ENCODE results near the gene PELI2.

PELI2 gene

DNA sequence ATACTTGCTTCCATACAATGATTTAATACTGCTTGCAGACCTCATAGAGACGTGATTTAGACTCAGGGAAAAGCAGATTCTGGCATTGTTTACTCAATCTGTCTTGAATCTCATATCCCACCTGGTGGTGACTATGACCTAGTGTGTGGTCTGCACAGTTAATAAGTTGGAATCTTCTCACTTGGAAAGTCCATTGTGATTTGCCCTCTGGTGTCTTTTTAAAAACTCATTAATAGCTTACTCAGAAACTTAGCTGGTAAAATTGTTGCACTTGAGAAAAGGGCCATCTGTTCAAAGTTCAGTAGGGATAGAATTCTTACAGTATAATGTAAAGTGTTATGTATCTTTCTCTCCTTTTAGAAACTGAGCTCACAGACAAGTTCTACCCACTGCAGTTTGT lies 106.0 kb downstream of the PELI2 start:
- H3K27ac ChIP-seq: no peak overlapping the region
- no peak for DNase-seq (ENCODE audit: low read depth, low spot score)

DNA sequence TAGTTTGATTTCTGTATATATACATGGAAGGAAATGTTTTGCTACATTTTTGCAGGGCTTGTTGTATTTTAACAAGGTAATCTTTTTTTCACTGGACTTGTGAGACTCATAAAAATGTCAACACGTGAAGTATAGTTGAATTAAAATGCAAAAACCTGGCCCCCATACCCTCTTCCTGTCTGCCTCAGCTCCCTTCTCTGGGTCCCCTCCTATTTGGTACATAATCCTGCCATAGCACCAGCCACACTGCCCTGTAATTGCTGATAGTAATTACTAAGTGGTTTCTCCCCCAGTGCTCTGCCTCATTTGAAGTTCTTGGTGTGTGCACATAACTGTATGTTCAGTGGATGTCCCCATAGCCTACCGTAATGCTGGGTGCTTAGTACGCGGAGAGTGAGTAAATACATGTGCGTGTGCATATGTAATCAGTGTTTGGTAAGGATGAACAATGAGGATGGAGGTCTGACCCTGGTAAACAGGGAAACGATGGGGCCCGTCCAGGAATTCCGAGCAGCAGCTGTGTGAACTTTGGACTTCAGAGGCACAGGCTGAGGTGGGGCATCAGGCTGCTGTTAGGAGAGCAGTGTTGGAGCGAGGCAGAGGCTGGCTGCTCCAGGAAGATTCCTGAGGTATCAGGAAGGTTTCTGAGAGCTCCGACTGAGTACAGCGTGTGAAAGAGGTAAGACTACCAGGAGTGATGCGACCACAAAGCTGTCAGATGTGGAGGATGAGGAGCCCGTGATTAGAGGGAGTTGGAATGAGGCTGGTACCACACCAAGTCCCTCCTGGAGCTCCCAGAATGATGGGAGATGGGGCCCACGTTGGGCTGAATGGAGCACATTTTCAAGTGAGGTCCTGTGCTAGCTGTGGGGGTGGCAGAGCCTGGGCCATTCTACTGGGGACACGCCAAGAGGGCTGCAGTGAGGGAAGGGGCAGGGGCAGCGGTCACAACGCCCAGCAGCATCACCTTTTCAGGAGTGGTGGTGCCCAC lies 106.8 kb downstream of the PELI2 start:
- no peak for DNase-seq (ENCODE audit: low read depth, low spot score)
- H3K27ac ChIP-seq: no peak overlapping the region

DNA sequence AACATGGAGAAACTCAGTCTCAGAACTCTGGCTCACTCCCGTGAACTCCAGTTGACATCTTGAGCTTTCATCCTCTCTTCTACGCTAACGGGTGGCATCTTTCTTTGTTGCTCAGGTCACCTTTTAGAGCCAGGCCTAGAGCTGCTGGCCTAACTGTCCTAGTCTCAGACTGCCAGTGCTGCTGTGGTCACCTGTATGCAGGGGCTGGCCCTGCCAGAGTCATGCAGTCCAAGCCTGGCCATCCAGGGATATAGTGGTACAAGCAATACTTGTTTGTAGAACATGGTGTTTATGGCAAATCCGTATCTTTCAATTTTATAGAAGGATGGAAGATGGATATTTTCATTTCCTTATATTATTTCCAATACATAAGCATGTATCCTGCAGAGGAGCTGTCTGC lies 117.2 kb downstream of the PELI2 start:
- DNase-seq (ENCODE audit: low read depth, low spot score): no peak
- H3K27ac ChIP-seq: no peak overlapping the region

DNA sequence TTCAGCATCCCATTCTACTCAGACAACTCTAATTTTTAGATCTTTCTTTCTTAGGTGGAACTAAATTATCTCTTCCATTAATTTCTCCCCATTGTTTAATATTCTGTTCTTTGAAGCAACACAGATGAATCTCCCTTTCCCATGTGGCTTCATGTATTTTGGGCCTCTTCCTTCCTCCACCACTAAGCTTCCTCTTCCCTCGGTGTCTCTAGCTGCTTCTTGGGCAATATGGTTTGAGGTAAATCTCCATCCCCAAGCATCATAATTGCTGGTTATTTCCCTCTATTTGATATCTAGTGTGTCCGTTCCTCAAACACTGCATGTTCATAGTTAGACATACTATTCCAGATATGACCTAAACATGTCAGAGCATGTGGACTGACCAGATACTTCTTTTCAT lies 119.2 kb downstream of the PELI2 start:
- DNase-seq (ENCODE audit: low read depth, low spot score): no peak
- no peak overlapping the region for H3K27ac ChIP-seq

DNA sequence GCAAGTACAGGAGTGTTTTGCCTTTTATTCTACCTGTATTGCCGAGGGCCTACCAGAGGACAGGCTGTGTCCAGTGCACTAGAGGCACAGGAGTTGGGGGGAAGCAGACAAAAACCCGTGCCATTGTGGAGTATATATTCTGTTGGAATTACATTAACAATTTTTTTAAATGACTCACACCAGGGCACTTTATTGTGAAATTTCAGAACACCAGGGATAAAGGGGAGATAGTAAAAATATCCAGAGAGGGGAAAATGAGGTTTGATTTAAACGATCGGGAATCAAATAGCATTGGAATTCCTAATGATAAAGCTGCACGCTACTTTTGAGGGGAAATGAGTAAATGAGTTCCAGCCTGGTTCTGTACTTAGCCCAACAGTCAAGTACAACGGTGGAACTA lies 123.2 kb downstream of the PELI2 start:
- DNase-seq (ENCODE audit: low read depth, low spot score): no peak
- H3K27ac ChIP-seq: no peak overlapping the region

DNA sequence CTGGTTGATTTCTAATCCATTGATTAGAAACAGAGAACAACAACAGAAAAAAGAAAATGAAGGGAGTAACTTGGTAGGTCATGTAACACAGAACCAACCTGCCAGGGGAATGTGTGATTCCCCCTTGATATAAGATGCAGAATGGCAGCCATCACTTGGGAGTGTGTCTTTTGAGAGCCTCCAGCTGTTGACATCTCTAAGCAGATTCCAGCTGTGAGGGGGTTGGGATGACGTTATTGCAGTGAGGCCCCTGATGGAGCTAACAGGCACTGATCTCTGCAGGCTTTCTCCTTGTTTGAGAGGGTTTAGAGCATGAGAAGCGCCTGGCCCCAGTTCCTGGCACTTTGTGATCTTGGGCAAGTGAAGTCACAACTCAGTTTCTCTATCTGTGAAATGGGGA lies 124.9 kb downstream of the PELI2 start:
- H3K27ac ChIP-seq: no peak overlapping the region
- no peak for DNase-seq (ENCODE audit: low read depth, low spot score)

DNA sequence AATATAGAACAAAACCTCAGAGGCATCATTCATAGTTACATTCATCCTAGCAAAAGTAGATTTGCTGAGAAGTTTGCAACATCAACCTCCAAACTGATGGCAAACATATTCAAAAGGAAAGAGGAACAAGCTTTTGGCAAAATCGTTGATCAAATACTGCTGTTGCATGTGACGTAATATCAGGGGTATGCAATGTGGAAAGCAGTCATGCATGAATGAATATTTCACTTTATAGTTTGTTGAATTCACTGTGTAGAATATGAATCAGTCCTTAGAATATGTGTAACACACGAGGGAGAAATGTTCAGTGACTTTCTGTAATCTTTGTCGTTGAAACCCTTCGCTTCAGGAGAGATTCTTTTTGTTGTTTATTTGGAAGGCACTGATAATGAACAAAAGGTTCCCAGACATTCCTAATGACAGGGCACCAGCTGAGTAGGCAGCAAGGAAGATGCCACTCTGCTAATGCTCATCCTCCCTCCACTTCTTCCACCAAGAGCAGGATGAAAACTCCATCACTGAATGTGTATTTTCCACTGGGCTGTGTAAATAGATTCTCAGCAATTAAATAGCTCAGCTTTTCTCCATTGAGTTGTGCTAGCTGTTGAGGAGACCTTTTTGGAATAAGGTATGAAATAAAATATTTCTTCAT lies 126.1 kb downstream of the PELI2 start:
- H3K27ac ChIP-seq: no peak overlapping the region
- DNase-seq (ENCODE audit: low read depth, low spot score): no peak

DNA sequence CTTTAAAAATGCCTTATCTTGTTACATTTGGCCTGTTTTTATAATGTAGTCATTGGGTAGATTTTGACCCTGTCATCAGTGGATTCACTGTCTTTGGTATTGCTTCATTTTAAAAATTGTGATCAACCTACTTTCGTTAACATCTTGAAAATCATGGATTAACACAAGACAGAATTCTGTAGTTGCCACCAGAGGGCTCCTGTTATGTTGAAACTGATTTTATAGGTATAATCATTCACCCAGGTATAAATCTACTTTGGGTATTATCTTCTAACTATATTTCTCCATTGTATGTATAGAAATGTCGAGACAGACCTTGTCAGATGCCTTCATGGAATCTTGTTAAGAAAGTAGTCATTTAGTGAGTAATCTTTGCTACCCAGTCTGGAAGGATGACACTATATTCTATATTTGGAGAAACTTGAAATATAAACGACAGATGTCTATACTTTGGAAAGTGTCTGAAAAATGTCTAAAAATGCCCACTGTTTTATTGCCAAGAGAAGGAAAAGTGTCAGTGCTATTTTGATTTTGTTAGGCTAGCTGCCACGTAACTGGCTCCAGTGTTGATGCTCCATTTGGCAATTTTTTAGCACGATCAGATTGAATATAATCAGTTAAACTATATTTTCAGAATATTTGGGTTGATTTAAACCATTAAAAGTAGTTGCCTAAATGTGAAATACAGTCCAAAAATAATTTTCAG lies 129.4 kb downstream of the PELI2 start:
- H3K27ac ChIP-seq: no peak overlapping the region
- no peak for DNase-seq (ENCODE audit: low read depth, low spot score)

DNA sequence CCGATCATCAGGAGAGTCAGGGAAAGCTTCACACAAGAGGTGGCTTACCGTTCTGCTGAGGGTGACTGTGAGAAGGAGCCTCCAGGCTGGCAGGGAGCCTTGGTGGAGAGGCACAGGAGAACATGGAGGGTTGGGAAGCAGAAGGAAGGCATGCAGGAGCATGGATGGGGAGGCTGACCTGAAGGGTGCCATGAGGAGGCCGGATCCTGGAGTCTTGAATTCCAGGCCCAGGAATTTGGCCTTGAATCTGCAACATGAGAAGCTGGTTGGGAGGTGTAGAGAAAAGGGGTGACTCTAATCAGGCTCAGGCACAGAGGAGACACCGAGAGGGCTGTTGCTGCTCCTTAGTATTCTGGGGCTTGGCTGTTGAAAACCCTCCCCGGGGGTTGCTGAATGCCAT lies 130.2 kb downstream of the PELI2 start:
- DNase-seq (ENCODE audit: low read depth, low spot score): no peak
- no peak overlapping the region for H3K27ac ChIP-seq

DNA sequence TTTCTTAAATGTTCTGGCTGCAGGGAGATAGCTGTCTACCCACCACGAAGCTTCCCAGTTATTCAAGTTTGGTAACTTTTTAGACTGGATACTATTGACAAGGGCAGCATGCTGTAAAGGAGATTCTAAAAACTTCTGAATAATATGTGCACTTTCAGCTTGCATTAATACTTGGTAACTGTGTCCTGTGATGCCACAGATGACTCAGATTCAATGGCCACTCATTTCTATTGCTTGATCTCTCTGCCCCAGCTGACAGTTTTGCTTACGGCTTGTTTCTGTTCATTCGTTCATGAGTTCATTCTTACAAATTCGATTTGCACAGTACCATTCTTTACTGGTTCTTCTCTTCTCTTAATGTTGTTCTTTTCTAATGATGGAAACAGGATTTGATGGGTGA lies 142.8 kb downstream of the PELI2 start:
- no peak overlapping the region for H3K27ac ChIP-seq
- DNase-seq (ENCODE audit: low read depth, low spot score): no peak

DNA sequence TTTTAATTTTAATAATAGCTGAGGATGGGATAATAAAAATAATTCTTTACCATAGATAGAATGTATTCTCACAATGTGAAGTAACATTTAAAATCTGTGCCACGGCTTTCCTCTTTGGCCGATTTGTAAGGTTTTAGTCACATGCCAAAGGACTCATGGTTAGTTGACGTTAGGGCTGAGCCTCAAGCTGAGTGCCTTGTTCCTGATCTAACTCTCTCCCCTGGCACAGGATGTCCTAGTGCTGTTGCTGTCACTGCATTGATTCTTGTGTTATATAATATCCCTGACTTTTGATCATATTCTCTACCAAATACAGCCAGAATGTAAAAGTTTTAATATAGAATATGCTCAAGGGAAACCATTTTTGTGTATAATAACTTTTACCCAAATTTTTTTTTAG lies 144.3 kb downstream of the PELI2 start:
- no peak overlapping the region for H3K27ac ChIP-seq
- no peak for DNase-seq (ENCODE audit: low read depth, low spot score)

DNA sequence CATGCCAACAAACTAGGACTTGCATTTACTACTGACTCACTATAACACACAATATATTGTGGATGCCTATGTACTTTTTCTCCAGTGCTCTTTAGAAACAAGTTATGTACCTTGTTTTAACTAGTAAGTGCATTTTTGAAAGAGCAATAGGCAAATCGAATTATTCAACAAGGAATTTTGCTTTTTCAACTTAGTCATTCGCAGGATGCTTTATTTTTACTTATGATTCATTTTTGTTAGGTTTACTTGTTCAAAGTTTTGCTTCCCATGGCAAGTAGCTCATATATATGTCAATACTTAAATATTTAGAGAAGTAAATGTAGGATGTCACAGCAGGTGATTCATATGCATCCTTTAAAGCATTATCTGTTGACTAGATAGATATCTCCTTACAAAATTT lies 149.8 kb downstream of the PELI2 start:
- peak; percentile 52 for DNase-seq (ENCODE audit: low read depth, low spot score)
- peak overlapping the region; percentile 22 for H3K27ac ChIP-seq

DNA sequence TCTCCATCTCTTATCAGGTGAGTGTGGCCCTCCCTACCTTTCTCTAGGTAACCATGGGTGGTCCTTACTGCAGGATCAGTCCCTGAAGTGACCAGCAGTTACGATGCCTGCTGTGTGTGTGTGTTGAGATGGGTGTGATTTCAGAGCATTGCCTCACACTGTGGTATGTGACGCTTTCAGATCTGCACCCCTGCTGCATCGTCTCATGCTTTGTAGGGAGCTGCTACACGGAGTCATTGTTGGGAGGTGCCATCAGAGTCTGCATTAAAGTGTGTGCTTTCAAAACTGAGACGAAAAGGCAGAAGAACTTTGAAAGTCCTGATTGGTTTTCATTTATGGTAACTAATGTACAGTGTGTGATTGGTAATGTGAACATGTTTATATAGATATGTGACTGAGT lies 150.5 kb downstream of the PELI2 start:
- peak overlapping the region; percentile 22 for H3K27ac ChIP-seq
- DNase-seq (ENCODE audit: low read depth, low spot score): no peak

DNA sequence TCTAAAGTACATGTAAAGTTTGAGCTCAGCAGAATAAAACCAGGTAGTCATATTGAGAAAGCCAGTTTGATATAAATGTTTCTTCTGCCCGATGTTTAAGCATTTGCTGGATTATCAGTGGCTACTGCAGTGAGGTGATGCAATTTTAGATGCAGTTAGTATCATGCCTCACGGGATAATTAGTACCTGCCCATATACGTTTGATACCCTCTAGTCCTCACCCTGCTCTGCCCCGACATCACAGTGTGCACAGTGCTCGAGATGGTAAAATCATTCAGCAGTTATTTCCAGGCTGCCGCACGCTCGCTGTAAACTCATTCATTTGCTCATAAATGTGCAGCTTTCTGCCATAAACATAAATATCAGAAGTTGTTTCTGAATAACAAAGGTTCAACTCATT lies 152.7 kb downstream of the PELI2 start:
- no peak for DNase-seq (ENCODE audit: low read depth, low spot score)
- H3K27ac ChIP-seq: no peak overlapping the region

DNA sequence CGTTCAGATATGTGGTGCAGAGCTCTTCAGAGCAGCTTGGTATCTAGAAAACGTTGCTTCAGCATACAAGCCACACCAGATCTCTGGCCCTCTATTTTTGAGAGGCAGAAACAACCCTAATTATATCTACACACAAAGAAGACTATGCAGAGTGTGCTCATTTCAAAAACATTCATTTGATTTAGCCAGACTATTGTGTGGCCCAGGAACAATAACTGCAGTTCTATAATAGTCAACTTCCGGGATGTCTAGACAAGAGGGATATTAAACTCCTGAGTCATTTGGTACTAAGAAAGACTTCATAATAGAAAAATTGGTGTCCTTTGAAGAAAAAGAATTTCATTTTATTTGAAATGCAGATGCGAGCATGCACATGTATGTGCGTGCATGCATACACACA lies 153.8 kb downstream of the PELI2 start:
- DNase-seq (ENCODE audit: low read depth, low spot score): peak; percentile 10
- peak overlapping the region; percentile 56 for H3K27ac ChIP-seq

DNA sequence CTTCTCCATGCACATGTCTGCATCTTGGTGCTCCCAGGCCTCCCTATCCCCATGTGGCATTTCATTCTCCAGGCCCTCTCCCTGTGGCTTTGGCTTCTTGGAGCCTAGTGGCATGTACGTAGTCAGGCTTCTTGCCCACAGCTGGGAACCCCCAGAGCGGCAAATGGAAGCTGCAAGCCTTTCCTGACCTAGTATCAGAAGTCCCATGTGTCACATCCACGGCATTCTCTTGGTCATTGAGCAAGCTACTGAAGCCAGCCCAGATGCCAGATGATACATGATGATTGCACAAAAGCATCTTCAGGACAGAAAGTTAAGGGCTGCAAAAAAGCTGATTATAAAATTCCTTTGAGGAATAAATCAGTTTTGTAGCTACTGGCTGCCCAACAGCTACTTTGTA lies 154.9 kb downstream of the PELI2 start:
- DNase-seq (ENCODE audit: low read depth, low spot score): no peak
- H3K27ac ChIP-seq: no peak overlapping the region

DNA sequence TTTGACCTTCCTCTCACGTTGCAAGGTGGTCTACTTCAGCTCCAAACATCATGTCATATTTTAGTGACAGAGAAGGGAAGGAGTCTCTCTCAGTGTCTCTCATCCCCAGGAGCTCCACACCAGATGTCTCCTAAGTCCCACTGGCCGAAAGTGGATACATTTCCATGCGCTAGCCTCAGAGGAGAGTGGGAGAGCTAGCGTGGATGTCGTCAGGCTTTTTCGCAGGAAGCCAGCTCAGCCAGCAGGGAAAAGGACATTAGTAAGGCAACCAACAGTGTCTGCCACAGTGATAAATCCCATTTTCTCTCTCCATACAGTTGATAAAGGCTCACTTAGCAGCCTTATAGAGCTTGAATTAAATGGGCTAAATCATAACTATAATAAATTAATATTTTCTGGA lies 155.7 kb downstream of the PELI2 start:
- no peak for DNase-seq (ENCODE audit: low read depth, low spot score)
- H3K27ac ChIP-seq: no peak overlapping the region

DNA sequence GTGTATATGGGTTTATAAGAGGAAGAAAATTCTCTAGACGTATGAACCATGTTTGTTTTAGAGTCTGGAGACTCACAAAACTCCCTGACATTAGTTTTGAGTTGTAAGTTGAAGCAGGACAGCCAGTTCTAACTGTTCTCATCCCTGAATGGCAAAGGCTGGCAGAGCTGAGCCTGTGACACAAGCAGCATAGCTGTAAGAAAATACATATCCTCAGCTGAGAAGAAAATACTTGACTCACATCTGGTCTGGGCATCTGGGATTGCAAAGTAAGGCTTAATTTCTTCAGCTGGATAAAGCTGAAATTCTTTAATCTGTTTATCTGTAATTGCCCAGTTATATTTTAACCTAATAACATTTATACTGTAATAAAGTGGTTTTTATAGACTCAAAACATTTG lies 156.3 kb downstream of the PELI2 start:
- DNase-seq (ENCODE audit: low read depth, low spot score): no peak
- H3K27ac ChIP-seq: no peak overlapping the region

DNA sequence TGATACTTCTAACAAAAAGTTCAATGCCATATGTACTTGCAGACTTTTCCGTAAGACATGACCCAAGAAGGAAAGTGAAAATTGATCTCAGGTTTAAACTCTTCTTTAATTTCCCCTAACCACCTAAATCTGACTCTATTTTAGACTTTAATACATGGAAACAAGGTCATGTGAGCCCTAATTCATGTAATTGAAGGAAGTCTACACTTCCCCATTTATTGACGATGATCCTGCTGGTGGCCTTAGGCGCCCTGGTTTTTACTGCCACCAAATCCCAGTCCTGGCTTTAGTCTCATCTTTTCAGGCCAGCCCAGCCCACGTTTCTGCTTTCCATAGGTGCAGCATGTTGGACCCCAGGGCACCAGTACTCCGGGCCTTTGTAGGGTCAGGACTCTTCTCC lies 157.9 kb downstream of the PELI2 start:
- DNase-seq (ENCODE audit: low read depth, low spot score): no peak

DNA sequence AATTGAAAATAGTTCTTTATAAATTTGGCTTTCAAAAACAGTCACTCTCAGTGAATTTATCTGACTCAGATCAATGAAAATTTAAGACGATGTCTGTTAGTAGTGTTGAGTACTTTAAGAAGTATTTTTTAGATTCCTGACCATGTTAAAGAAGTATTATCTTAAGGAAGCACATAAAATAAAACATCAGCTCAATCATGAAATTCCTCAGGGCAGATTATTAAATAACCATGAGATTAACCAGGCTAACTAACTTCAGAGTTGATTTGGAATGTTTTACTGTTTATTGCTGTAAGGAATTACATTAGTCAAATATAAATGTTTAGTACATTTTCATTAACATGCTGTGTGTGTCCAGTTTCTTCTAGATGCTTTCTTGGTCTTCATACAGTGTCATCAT lies 160.2 kb downstream of the PELI2 start:
- H3K27ac ChIP-seq: no peak overlapping the region
- DNase-seq (ENCODE audit: low read depth, low spot score): no peak

More for the DNA sequence above, 157.9 kb downstream of the PELI2 start:
- no peak overlapping the region for H3K27ac ChIP-seq

DNA sequence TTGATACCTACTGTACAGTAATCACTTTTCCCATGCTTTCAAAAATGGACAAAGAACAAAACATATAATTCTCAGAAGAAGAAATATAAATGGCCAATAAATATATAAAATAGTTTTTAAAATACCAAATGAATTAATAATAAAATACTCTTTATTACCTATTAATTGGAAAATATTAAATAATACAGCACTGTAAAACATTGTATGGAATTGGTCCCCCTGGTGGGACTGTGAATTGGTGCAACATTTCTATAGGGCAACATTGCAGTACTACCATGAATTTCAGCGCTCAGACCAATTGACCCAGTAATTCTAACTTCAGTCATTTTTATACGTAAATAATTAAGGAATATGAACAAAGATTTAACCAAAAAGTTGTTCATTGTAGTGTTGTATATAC lies 162.6 kb downstream of the PELI2 start:
- no peak overlapping the region for H3K27ac ChIP-seq
- DNase-seq (ENCODE audit: low read depth, low spot score): no peak
